Left ventricle myocardium inferior (tissue), 1 donor: ENCODE measurements around the gene TRAPPC12. TPM values are rescaled to one million over a fixed set of nuclear protein-coding genes. Genes with fewer than 3 reads are reported as not detected.
"Not testable (repeated sequence)": the region's sequence is repeated elsewhere in the genome, so short reads cannot be mapped to it uniquely, and the experiment has no call there.

Source experiments
- DNase-seq: peaks from one replicate; pipeline ENCODE4 v3.0.0-alpha.2; 2020
- H3K27ac ChIP-seq: fragments of 200-600 bp; replicated peaks from 2 replicates; pipeline ENCODE4 v1.8.0; 2021
- H3K27me3 ChIP-seq: fragments of 200-600 bp; 2 replicates; pipeline ENCODE4 v1.8.0; 2021; ENCODE audit warnings: low read depth
- H3K36me3 ChIP-seq: fragments of 200-600 bp; 2 replicates; pipeline ENCODE4 v1.8.0; 2021
- H3K4me1 ChIP-seq: fragments of 200-600 bp; 2 replicates; pipeline ENCODE4 v1.8.0; 2021
- H3K4me3 ChIP-seq: fragments of 200-600 bp; 2 replicates; pipeline ENCODE4 v1.8.0; 2021; ENCODE audit warnings: mild to moderate bottlenecking, moderate library complexity
- H3K9me3 ChIP-seq: fragments of 200-600 bp; replicated peaks from 2 replicates; pipeline ENCODE4 v1.8.0; 2021
- CTCF ChIP-seq: fragments of 200-600 bp; IDR thresholded peaks from 2 replicates; pipeline ENCODE4 v1.8.0; 2021; ENCODE audit warnings: antibody characterized with exemption, mild to moderate bottlenecking, borderline replicate concordance
- intact Hi-C: fragments of 100-400 bp; cut with micrococcal nuclease; formaldehyde crosslinking; loops from one replicate; pipeline ENCODE4 v1.11.0; 2022
- total RNA-seq: library from RNA; stranded (reverse); fragmentation: NEBNext Ultra II Directional; extraction: Animal tissue kit (Norgen Biotek cat#: 25700); gene quantifications from one replicate; pipeline ENCODE4 v1.2.1, GENCODE V29; 2021
- donor health status: DM: no; HTN: yes; CAD: no; lungs with severe emphysema.

Gene TRAPPC12
- total RNA-seq, 1 donor from 2014 or later: 127 TPM

GRCh38 chr2:3503483-3503882 lies 124.0 kb downstream of the TRAPPC12 start:
- no peak for TF ChIP-seq CTCF
- H3K9me3 ChIP-seq: peaks cover 2% of the 10 kb centered on the region
- H3K4me3 ChIP-seq: no peak overlapping the region
- peaks cover 21% of the 10 kb centered on the region for H3K4me1 ChIP-seq
- H3K36me3 ChIP-seq: peaks cover 86% of the 10 kb centered on the region
- intact Hi-C loops: no loop called here
- DNase-seq: no peak
- H3K27me3 ChIP-seq: no peaks in the 10 kb centered on the region
- peak overlapping the region; percentile 17 for H3K27ac ChIP-seq

- H3K36me3 ChIP-seq: peaks cover 84% of the 10 kb centered on the region
- H3K27me3 ChIP-seq: no peaks in the 10 kb centered on the region
- no peak for DNase-seq
- no peak for TF ChIP-seq CTCF
- peaks cover 21% of the 10 kb centered on the region for H3K4me1 ChIP-seq
- H3K9me3 ChIP-seq: peaks cover 4% of the 10 kb centered on the region
- no peak overlapping the region for H3K4me3 ChIP-seq
- H3K27ac ChIP-seq: no peak overlapping the region
- intact Hi-C loops: no loop called here
Observed at GRCh38 chr2:3504741-3505140, 125.2 kb downstream of the TRAPPC12 start.

GRCh38 chr2:3505771-3506170 lies 126.3 kb downstream of the TRAPPC12 start:
- Histone ChIP-seq H3K9me3 (peaks cover 4% of the 10 kb centered on the region), H3K4me3 (no peak overlapping the region), H3K27me3 (no peaks in the 10 kb centered on the region), H3K27ac (peak overlapping the region; percentile 75), H3K36me3 (peaks cover 84% of the 10 kb centered on the region), H3K4me1 (peaks cover 21% of the 10 kb centered on the region)
- no peak for TF ChIP-seq CTCF
- intact Hi-C loops: no loop called here
- DNase-seq: no peak

- Histone ChIP-seq H3K36me3 (peaks cover 73% of the 10 kb centered on the region), H3K27me3 (no peaks in the 10 kb centered on the region), H3K4me3 (no peak overlapping the region), H3K4me1 (peaks cover 2% of the 10 kb centered on the region), H3K9me3 (peaks cover 11% of the 10 kb centered on the region), H3K27ac (no peak overlapping the region)
- DNase-seq: no peak
- TF ChIP-seq CTCF: no peak
- intact Hi-C loops: no loop called here
Observed at GRCh38 chr2:3512086-3512485, 132.6 kb downstream of the TRAPPC12 start.

- peaks cover 13% of the 10 kb centered on the region for H3K4me1 ChIP-seq
- no peak for DNase-seq
- peaks cover 62% of the 10 kb centered on the region for H3K36me3 ChIP-seq
- H3K9me3 ChIP-seq: peaks cover 11% of the 10 kb centered on the region
- H3K4me3 ChIP-seq: no peak overlapping the region
- no peak overlapping the region for H3K27ac ChIP-seq
- H3K27me3 ChIP-seq: no peaks in the 10 kb centered on the region
- no peak for TF ChIP-seq CTCF
- intact Hi-C loops: no loop called here
Observed at GRCh38 chr2:3513026-3513810, 133.7 kb downstream of the TRAPPC12 start.

- H3K4me1 ChIP-seq: peaks cover 31% of the 10 kb centered on the region
- H3K36me3 ChIP-seq: peaks cover 42% of the 10 kb centered on the region
- intact Hi-C loops, DNase-seq, H3K27me3 ChIP-seq, H3K4me3 ChIP-seq, H3K9me3 ChIP-seq, H3K27ac ChIP-seq: not testable (repeated sequence)
Observed at GRCh38 chr2:3515438-3515837, 135.9 kb downstream of the TRAPPC12 start.
